IPS DF 19.7 (cell line): ENCODE data around the gene MYL3.

Experiments used
- DNase-seq: peaks from one replicate; pipeline ENCODE4 v3.0.0-alpha.2; 2013; ENCODE audit warnings: low read depth, low spot score

The MYL3 gene

DNA sequence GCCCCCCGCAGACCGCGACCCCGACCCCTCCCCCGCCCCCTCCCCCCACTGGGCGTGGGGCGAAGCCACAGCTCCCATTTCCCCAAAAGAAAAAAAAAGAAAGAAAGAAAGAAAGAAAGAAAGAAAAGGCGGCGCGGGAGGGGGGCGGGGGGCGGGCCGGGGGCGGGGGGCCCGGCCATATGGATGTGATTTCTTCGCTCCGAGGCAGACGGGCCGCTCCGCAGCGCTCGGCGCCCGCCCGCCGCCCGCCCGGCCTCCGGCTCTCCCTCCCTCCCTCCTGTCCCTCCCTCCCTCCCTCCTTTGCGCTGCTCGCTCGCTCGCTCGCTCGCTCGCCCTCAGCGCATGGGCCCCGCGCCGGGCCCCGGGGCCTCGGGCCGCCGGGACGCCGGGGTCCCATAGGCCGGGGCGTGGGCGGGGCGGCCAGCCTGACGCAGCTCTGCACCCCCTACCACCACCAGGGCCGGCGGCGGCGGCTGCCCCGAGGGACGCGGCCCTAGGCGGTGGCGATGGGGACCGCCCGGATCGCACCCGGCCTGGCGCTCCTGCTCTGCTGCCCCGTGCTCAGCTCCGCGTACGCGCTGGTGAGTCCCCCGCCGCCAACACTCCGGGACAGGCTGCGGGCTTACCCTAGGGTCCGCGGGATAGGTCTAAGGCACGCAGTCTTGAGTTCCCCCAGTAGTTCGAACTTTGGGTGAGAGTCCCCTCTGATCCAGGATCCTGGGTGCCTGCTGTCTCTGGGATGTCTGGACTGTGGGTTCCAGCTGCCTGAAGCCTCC, 20.0 kb upstream of the MYL3 start:
- no peak for DNase-seq

- DNase-seq = no peak
Measured at GRCh38 chr3:46882377-46883053, 19.3 kb upstream of the MYL3 start.

- no peak for DNase-seq
Measured at GRCh38 chr3:46881596-46882376, 18.5 kb upstream of the MYL3 start.

GRCh38 chr3:46880884-46881595, 17.8 kb upstream of the MYL3 start:
- DNase-seq = no peak

DNA sequence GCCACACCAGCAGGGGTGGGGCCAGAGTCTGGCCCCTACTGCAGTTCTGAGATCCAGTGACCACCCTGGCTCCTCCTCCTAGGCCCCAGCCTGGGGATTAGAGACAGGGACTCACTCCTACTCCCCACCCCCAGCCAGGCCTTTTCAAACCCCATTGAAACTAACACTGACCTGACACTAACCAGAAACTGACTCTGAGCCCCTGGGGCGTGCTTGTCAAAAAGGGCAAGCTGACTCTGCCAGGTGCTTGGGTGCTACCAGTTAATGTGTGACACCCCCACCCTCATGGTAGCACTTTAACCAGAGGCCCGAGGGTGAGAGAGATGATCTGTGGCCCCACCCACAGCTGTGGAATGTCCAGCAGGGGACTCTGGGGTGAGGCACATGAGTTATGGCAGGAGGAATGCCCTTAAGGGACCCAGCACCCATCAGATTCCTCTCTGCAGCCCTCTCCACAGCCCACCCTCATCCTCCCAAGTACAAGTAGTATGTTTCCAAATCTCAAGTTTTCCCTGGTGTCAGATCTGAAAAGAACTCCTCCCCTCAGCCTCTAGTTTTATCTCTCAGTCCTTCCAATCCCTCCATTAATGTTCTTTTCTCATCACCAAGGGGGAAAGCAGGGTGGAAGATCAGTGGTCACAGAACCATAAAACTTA, 15.7 kb upstream of the MYL3 start:
- no peak for DNase-seq

DNA sequence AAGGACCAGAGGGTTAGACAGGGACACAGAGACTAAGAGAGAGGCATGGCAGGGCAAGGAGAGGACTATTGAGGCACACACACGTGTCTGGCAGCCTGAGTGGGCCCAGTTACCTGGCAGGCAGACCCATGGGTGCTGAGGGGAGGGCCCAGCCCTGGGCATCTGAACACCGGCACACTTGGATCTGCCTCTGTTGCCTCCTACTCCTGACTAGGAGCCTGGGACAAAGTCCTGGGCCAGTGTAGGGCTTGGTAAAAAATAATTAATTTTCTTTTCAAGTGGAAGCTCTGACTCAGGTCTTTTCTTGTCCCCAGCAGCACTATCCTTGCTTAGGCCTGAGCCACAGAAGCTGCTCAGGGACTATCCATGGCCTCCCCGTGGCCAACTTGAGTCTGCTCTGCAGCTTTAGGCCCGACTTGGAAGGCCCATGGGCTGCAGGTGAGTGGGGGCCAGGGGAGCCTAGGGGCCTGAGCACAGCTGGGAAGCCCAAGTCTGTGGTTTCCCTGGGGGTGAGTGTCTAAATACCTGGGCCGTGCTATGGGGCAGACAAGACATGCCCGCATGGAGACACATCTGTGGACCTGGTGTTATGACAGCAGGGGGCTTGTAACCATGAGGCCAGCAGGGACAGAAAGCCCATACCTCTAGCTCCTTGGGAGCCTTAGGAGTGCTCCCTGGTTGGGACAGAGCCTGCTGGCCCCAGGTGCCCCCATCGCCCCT, 14.3 kb upstream of the MYL3 start, which contains the start of gene PTH1R:
PTH1R (plus strand) TSS at position 316 of the 720 bp plus-strand sequence. CDS start 5,839 bp downstream, outside the sequence.
- DNase-seq = no peak

DNA sequence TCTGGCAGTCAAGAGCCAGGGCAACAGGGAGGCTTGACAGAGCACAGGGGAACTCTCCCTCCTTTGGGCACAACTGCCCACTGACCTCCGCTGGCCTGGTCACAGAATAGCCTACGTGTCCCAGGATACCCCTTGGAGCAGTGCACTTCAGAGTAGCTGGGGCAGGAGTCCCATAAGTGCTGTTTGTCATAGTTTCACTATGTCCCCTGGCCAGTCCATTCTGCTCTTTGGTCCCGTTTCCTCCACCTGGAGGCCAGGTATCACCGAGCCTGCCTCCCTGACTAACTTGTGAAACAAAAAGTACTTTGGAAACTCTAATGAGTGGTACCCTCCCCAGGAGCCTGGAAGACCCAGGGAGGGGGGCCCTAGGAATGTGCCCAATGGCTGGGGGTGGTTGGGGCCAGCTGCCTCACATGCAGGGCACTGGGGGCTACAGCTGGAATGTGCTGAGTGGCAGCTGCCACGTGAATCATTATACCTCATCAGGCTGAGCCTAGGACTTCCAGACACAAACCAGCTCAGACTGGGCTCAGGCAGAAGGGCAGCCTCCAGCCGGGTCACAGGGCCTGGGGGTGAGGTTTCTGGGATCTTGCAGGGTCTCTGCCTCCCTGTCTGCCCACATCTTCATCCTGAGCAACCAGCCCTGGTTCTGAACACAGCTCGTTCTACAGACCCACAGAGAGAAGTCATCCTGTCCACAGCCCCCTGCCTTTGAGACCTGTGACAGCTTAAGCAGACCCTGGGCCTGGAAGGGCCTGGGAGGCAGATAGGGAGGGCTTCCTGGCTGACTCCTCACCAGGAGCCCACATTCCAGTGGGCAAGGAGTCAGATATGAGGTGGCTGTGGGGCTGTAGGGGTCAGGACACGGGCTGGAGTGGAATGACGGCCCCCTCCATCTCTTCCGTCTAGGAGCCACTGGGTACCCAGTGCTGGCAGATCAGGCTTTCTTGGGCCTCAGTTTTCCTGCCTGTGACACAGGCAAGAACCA, 13.4 kb upstream of the MYL3 start:
- no peak for DNase-seq

- no peak for DNase-seq
Measured at GRCh38 chr3:46875560-46875959, 12.3 kb upstream of the MYL3 start.

DNA sequence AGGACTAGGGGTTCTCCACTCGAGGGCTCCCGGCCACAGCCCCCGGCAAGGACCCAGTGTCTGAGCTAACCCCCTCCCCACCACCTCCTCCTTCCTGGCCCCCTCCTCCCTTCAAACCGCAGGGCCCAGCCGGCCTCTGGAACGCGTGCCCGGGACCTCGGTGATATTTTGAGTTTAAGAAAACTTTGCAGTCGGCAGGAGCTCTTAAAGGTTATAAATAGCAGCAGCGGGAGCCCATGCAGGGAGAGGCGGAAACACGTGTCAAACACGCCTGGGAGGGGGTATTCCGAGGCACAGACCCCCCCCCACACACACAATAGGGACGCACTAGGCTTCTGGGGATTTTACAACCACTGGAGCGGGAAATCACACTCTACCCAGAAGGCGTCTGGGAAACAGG, 11.2 kb upstream of the MYL3 start:
- no peak for DNase-seq

DNA sequence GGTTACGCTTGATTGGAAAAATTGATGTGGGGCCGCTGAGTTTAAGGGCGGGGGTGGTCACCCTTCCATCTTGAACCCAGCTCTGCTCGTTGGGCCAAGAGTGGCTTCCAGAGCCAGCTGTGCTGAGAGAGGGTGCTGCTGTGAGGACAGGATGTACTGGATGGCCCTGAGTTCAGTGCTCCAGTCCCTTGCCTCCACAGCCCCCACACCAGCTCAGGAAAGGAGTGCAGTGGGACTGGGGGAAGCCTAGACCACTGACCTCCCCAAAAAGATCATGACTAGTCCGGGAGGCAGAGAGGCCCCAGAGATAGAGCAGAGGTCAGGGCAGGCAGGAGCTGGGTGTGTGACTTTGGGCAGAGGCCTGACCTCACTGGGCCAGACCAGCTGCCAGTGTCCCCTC, 10.3 kb upstream of the MYL3 start:
- no peak for DNase-seq

DNA sequence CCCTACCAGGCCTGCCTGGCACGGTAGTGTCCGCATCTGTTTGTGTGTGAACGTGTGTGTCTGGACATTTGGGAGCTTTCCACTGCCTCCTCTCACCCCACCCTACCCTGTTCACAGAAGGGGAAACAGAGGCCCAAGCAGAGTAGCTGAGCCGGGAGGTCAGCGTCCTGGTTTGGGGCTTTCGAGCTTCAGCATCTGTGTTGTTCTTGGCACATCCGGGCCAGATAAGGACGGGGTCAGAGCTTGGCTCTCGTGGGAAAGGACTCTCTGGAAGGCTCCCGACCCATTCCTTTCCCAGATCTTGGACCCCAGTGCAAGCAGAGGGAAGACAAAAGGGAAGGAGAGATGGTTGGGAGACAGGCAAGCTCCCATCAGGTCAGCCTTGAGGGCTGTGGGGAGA, 8.0 kb upstream of the MYL3 start:
- no peak for DNase-seq

GRCh38 chr3:46870651-46871050, 7.4 kb upstream of the MYL3 start:
- no peak for DNase-seq

- no peak for DNase-seq
Measured at GRCh38 chr3:46869440-46869839, 6.2 kb upstream of the MYL3 start.

DNA sequence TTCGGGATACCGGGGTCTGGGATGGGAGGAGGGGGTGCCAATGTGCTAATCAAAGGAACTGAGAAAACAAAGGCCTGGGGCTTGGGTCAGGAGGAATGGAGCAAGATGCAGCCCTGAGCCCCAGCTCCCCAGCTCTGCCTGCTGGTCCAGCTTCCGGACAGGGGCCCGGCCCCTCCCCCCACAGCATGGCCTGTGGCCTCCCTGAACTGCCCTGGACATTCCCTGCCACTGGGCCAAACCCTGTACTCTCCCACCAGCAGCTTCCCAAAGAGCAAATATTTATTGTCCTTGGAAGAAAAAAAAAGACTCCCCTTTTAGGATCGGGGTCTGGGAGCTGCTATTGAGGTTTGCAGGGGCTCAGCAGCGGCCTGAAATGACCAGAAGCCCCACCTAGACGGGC, 5.7 kb upstream of the MYL3 start:
- DNase-seq = no peak

- no peak for DNase-seq
Measured at GRCh38 chr3:46868287-46868686, 5.0 kb upstream of the MYL3 start.

DNA sequence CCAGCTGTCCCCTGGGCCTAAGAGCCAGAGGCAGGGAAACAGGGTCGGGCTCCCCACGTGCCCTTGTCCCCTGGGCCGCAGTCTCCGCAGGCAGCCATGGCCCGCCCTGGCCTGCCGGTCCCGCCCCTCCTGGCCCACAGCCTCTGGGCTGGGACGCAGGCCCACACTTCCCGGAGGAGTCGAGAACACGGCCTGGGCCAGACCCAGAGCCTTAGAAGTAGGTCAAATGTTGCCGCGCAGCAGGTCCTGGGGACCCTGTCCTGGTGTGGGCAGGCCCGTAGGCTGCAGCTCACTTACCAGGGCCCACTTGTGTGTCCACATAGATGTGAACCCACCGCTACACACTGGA, 4.3 kb upstream of the MYL3 start:
- DNase-seq = no peak

- DNase-seq = no peak
Measured at GRCh38 chr3:46866720-46867549, 3.7 kb upstream of the MYL3 start.

- DNase-seq = no peak
Measured at GRCh38 chr3:46866032-46866595, 2.9 kb upstream of the MYL3 start.
